ENCODE results near the gene TNFRSF13B. TPM values are rescaled to one million over a fixed set of nuclear protein-coding genes. Genes with fewer than 3 reads are reported as not detected.

TNFRSF13B gene
- total and polyA plus RNA-seq, 2 experiments from 2014 or later: not detected

DNA sequence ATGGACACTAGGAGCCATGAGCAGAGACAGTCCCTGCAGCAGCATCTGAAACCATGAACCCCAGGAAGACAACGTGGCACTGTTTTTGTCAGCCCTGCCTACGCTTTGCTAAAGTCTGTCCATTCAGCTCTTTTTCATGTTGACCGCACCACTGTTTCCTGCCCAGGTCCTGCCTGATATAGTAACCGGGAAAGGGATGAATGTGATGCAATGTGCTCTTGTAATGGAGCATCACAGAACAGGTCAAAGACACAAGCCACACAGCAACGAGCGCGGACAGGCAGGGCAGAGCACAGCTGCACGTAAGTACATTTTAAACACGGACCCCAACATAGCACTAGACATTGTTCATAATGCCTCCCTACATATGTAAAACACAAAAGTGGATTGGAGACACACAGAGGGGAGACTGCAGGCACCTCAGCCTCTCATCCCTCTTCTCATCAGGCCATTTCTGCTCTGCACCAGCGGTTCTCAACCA, 16.9 kb upstream of the TNFRSF13B start:
- no peaks in the 10 kb centered on the region for H3K9me3 ChIP-seq (ENCODE audit: low read depth)
- H3K36me3 ChIP-seq: no peaks in the 10 kb centered on the region
- H3K27me3 ChIP-seq: no peaks in the 10 kb centered on the region
- DNase-seq (ENCODE audit: low read depth in 1 of 2, low spot score in 1 of 2): peak in 1 of 2 donors; percentile 35
- no peaks in the 10 kb centered on the region for H3K4me1 ChIP-seq (ENCODE audit: low read depth)
- TF ChIP-seq, protein P1, sequence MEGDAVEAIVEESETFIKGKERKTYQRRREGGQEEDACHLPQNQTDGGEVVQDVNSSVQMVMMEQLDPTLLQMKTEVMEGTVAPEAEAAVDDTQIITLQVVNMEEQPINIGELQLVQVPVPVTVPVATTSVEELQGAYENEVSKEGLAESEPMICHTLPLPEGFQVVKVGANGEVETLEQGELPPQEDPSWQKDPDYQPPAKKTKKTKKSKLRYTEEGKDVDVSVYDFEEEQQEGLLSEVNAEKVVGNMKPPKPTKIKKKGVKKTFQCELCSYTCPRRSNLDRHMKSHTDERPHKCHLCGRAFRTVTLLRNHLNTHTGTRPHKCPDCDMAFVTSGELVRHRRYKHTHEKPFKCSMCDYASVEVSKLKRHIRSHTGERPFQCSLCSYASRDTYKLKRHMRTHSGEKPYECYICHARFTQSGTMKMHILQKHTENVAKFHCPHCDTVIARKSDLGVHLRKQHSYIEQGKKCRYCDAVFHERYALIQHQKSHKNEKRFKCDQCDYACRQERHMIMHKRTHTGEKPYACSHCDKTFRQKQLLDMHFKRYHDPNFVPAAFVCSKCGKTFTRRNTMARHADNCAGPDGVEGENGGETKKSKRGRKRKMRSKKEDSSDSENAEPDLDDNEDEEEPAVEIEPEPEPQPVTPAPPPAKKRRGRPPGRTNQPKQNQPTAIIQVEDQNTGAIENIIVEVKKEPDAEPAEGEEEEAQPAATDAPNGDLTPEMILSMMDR (IDR thresholded peaks at IDR 0.05; ENCODE audit: low read depth, low read length): no peak
- H3K4me3 ChIP-seq: no peak overlapping the region
- no peak overlapping the region for H3K27ac ChIP-seq

DNA sequence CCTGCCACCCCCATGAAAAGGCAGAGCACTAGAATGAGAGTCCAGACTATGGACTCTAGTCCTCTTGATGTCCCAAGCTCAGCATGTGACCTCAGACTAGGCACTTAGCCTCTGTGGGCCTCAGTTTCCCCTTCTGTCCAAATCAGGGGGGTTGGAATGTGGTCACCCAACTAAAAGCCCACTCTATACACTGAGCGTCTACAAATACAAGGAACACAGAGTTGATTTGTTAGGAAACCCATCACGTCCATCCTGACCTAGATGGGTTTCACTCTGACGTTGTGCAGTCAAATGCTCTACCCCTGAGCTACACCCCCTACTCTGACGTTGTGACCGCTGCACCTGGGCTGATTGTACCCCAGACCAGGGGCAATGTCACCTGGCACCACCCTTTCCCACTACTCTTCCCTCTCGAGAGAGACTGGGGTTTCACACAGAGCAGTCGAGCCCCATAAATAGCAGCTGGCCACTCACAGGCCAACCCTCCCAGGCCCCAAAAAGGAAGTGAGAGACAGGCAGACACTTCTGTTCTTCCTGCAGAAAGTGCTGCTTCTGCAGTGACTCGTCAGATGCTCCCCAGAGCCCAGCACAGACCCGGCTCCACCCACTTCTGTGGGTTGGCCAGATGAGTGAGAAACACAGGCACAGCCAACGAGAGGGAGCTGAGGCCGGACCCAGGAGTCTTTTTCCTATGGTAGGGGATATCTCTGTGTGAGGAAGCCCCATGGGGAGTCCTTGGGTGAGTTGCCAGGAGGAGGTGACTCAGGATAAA, 16.1 kb upstream of the TNFRSF13B start:
- TF ChIP-seq, protein P1 (IDR thresholded peaks at IDR 0.05; ENCODE audit: low read depth, low read length): no peak
- H3K27ac ChIP-seq: no peak overlapping the region
- H3K27me3 ChIP-seq: no peaks in the 10 kb centered on the region
- peak; percentile 37 to 75 for DNase-seq (ENCODE audit: low read depth in 1 of 2, low spot score in 1 of 2)
- no peaks in the 10 kb centered on the region for H3K9me3 ChIP-seq (ENCODE audit: low read depth)
- no peak overlapping the region for H3K4me3 ChIP-seq
- H3K4me1 ChIP-seq (ENCODE audit: low read depth): no peaks in the 10 kb centered on the region
- H3K36me3 ChIP-seq: no peaks in the 10 kb centered on the region

DNA sequence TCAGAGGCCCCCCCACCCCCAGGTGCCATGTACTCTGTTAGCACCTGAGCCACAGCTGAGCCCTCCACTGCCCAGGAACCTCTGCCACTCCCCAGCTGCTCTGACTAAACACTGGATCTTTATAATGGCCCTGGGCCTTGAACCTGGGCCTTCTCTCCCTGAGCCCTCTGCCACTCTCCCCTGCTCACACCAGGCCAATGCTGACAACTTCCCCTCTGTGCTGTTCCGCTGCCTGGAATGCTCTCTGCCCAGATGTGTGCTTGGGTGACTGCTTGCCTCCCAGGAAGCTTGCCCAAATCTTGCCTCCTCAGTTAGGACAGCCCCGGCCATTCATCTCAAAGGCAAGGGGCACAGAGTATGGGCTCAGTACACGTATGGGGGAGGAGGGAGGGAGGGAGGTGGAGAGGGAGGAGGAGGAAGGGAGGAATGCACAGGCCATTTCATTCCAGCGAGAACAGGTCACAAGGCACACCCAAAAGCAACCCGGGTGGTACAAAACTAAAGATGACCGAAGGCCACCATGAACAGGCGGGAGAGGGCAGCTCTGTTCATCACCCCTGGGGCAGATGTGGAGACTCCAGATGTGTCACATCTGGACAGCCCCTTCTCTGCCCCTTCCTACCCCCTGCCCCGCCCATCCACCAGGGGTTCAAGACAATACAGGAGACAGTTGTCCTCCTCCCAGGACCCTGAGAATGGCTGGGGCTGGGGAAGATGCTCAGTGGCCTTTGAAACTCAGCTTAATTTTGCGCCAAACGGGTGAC, 15.3 kb upstream of the TNFRSF13B start:
- no peaks in the 10 kb centered on the region for H3K36me3 ChIP-seq
- no peaks in the 10 kb centered on the region for H3K9me3 ChIP-seq (ENCODE audit: low read depth)
- DNase-seq (ENCODE audit: low read depth in 1 of 2, low spot score in 1 of 2): no peak
- H3K27me3 ChIP-seq: no peaks in the 10 kb centered on the region
- no peak overlapping the region for H3K27ac ChIP-seq
- TF ChIP-seq, protein P1 (IDR thresholded peaks at IDR 0.05; ENCODE audit: low read depth, low read length): no peak
- H3K4me3 ChIP-seq: no peak overlapping the region
- H3K4me1 ChIP-seq (ENCODE audit: low read depth): no peaks in the 10 kb centered on the region

DNA sequence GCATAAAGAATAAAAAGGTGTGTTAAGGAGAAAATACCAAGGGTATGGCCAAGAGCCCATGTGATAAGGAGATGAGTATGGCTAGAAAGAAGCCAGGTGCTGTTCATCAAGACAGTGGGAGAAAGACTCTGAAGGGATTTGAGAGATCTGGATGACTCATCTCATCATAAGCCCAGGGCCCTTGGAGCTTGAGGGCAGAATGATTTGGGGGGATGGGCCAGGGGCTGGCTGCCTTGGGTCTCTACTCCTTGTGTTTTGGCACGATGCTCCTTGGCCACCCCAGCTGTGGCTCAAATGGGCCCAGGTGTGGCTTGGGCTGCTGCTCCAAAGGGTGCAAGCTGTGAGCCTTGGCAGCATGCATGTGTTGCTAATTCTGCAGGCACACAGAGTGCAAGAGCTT, 14.5 kb upstream of the TNFRSF13B start:
- Histone ChIP-seq H3K36me3 (no peaks in the 10 kb centered on the region), H3K4me1 (ENCODE audit: low read depth) (no peaks in the 10 kb centered on the region), H3K27me3 (no peaks in the 10 kb centered on the region), H3K9me3 (ENCODE audit: low read depth) (no peaks in the 10 kb centered on the region), H3K4me3 (no peak overlapping the region), H3K27ac (no peak overlapping the region)
- DNase-seq (ENCODE audit: low read depth in 1 of 2, low spot score in 1 of 2): peak in 1 of 2 donors; percentile 18
- TF ChIP-seq, protein P1 (IDR thresholded peaks at IDR 0.05; ENCODE audit: low read depth, low read length): no peak

DNA sequence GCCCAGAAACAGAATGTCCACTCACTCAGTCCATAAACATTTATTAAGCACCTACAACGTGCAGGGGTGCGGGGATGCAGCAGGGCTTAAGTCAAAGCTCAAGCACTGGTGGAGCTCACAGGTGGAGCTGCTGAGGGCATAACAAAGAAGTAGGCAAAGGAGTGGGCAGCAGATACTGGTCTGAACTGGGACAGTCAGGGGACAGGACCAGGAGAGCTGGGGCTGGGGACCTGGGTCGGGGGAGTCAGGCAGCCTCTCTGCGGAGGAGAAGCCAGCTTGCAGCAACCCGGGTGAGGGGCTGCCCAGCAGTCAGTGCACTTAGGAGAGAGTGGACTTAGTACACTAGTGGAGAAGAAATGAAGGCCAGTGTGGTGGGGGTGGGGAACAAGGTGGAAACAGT, 10.0 kb upstream of the TNFRSF13B start:
- no peaks in the 10 kb centered on the region for H3K9me3 ChIP-seq (ENCODE audit: low read depth)
- no peak overlapping the region for H3K27ac ChIP-seq
- no peak for DNase-seq (ENCODE audit: low read depth in 1 of 2, low spot score in 1 of 2)
- H3K4me3 ChIP-seq: no peak overlapping the region
- H3K36me3 ChIP-seq: no peaks in the 10 kb centered on the region
- no peaks in the 10 kb centered on the region for H3K4me1 ChIP-seq (ENCODE audit: low read depth)
- TF ChIP-seq, protein P1 (IDR thresholded peaks at IDR 0.05; ENCODE audit: low read depth, low read length): no peak
- no peaks in the 10 kb centered on the region for H3K27me3 ChIP-seq
